NCI-H2107 treated with DMSO at 0.1 percent for 48 hours (cell line): ENCODE results near the gene HSD11B1.

ENCODE experiments used
- DNase-seq: peaks from one replicate; lab custom pipeline; 2025; ENCODE audit not compliant: unreplicated experiment; lab: John Stamatoyannopoulos, UW

The HSD11B1 gene

DNA sequence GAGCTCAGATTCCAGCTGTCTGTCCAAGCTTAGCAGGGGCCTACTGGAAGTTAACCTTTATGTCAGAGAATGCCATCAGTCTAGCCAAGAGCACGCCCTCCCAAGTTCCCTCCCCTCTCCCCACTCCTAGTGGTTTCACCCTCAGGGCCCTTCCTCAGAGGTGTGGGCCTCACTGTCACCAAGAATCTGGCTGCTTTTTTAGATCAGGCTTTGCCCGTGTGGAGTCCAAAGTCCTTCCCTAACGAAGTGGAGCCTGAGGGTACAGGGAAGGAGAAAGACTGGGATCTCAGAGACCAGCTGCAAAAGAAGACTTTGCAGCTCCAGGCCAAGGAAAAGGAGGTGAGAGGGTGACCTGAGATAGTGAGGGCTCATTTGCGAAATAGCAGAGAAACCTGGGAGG lies 75.6 kb downstream of the HSD11B1 start:
- DNase-seq, result no peak

GRCh38 chr1:209783386-209783785 lies 78.7 kb downstream of the HSD11B1 start:
- no peak for DNase-seq
